GM12892 (cell line): Measurements from ENCODE around the gene CAMK2G.

Experiments used
- POLR2A ChIP-seq: IDR thresholded peaks from 2 replicates; pipeline ENCODE4 v1.6.1; 2011; ENCODE audit warnings: low read depth, low read length, control low read depth
- POLR2AphosphoS5 ChIP-seq: IDR thresholded peaks from 2 replicates; pipeline ENCODE4 v1.6.1; 2011; ENCODE audit warnings: low read depth, low read length, control low read depth
- TAF1 ChIP-seq: IDR thresholded peaks from 2 replicates; pipeline ENCODE4 v1.6.1; 2011; ENCODE audit warnings: low read depth, mild to moderate bottlenecking, control low read depth, low read length, borderline replicate concordance

- no peak for TF ChIP-seq POLR2A
- TF ChIP-seq POLR2AphosphoS5: no peak
- no peak for TF ChIP-seq TAF1
Observed at GRCh38 chr10:73840056-73840402, 34.3 kb downstream of the CAMK2G start.
